ENCODE measurements around the gene SETD4.

Gene SETD4

GRCh38 chr21:36005879-36006400 lies 54.4 kb downstream of the SETD4 start:
- DNase-seq (ENCODE audit: low read depth) = no peak

DNA sequence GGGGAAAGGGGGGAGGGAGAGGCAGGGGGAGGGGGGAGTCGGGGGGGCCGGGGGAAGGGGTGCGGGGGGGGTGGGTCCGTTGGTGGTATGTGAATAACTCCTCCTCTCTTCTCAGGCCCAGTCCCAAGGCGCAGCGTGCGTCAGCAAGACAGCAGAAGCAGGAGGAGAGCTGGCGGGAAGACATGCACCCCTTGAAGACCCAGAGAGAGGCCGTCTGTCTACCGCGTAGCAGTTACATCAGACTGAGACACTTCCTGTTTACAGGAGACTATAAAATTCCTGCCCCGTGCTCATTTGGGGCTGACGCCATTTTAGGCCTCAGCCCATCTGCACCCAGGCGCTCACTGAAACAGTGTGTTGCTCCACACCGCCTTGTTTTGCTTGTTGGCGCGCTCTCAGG lies 55.3 kb downstream of the SETD4 start:
- peak; percentile 11 for DNase-seq (ENCODE audit: low read depth)

- no peak for DNase-seq (ENCODE audit: low read depth)
Measured at GRCh38 chr21:36004441-36004840, 55.9 kb downstream of the SETD4 start.

GRCh38 chr21:36003776-36004175 lies 56.5 kb downstream of the SETD4 start:
- DNase-seq (ENCODE audit: low read depth) = no peak

DNA sequence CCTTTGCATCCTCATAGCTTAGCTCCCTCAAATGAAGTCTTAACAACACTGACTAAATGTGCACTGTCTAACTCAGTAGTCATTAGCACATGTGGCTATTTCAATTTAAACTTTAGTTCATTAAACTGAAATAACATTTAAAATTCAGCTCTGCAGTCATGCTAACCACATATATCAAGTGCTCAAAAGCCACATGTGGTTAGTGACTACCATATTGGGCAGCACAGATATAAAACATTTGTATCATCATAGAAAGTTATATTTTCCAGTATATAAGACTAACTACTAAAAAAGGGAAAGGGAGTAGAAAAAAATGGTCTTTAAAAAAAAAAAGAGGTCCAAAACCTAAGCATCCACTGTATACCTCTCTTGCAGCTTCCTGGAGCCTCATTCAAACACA lies 64.1 kb downstream of the SETD4 start:
- DNase-seq (ENCODE audit: low read depth) = no peak

GRCh38 chr21:35995522-35996088 lies 64.7 kb downstream of the SETD4 start:
- DNase-seq (ENCODE audit: low read depth) = no peak

DNA sequence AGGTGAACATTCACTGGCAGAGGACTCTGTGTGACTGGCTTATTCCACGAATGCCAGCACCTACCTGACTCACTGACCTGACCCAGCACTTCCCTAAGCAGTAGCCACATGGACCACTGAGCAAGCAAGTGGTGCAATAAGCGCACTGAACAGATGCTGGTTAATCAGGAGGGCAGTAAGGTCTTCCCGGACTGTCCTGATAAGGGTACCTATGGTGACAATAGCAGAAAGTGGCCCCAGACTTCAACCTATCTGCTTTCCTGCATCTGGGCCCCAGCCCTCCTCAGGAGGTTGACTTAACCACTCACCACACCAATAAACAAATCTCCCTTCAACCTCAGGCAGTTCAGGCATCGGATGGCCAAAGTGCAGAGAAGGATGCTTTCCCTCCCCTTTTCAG lies 65.7 kb downstream of the SETD4 start:
- no peak for DNase-seq (ENCODE audit: low read depth)

- no peak for DNase-seq (ENCODE audit: low read depth)
Measured at GRCh38 chr21:35993875-35994490, 66.3 kb downstream of the SETD4 start.

- DNase-seq (ENCODE audit: low read depth) = no peak
Measured at GRCh38 chr21:35991131-35991530, 69.2 kb downstream of the SETD4 start.

DNA sequence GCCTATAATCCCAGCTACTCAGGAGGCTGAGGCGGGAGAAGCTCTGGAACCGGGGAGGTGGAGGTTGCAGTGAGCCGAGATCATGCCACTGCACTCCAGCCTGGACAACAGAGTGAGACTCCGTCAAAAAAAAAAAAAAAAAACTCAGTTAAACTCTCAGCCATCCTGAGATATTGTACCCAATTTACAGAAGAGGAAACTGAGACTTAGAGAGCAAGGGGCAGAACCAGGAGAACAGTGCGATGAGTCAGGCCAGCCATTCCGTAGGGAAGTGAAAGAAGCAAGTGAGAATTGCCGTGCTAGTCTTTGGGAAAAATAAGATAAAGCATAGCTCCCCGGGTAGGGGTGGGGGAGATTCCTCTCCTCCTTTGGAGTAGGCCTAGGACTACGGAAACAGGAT lies 69.7 kb downstream of the SETD4 start:
- DNase-seq (ENCODE audit: low read depth) = no peak

DNA sequence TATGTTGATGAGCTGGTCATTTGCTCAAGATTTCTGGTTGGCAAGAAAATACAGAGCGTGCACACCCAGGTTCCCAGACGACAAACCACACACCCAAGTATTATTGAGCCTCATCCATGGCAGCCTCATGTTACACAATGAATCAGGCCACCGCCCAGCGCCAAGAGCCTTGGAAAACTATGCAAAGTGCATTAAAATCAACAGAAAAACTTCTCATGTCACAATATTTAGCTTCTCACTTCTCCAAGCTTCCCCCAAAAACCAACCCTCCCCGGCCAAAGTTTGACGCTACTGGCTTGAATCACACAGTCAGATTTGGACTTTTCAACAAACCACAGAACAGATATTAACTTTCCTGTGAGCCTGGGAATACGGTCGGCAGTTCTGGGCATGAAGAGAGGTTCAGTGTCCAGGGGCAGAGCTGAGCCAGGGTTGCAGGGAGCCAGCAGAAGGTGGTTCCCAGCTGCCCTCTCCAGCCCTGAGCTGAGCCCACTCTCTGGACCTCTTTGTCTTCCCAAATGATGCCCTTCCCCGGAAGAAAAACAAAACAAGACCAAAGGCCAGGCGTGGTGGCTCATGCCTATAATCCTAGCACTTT lies 71.1 kb downstream of the SETD4 start:
- no peak for DNase-seq (ENCODE audit: low read depth)

DNA sequence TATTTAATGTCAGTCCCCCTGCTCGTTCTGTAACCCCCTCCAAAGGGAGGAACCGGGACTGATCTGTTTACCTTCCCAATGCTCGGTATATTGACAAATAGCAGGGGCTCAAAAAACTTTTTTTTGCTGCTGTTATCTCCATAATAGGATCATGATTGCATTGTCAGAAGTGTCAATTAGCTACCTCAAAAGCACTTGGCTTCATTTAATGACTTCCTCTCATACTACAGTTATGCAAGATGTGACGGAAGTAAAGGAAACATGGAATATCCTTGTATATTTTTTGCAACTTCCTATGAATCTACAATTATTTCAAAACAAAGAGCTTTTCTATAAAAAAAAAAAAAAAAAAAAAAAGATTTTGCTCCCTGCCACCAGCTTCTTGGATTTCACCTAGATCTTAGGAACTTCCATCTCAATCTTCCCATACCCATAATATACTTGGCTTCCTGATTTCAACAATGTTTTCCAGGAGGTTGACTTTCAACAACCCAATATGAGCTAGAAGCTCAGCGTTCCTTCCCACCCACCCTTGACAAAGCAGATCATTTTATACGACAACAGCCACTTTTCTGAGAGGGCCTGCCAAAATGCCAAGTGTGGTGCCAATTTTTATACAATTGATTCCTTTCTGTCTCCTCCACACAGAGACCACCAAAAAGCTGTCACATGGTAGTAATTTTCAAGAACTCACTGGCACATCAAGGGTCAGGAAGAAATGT lies 71.7 kb downstream of the SETD4 start:
- no peak for DNase-seq (ENCODE audit: low read depth)

- DNase-seq (ENCODE audit: low read depth) = no peak
Measured at GRCh38 chr21:35987475-35987874, 72.9 kb downstream of the SETD4 start.

DNA sequence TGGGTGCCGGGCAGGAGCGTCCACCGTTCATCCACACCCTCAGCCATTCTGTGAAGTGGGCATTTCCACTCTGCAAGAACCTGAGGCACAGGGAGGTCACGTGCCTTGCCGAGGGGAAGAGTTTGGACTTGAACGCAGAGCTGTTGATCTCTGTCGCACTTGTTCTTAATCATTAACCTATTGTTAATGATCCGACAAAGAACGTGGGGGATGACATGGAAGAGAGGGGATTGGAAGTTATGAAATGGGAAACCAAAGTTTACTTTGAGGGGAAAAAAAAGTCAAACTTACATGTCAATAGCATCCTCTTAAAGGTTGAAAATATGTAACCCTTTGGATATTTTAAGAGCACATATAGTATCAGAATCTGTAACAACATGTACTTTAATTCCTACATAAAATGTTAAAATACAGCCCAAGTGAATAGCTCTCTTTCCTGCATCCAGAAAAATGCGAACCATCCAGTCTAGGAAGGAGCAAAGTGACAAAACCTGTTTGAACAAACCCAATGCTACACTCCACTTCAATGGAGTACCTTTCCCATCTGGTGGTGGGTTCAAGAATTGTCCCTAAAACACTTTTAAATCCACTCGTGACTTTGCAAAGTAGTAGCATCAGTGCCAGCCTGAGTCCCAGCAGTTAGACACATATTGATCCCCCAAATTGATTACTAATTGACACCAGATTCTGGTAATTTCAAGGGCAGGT lies 75.5 kb downstream of the SETD4 start:
- DNase-seq (ENCODE audit: low read depth) = no peak
